ENCODE measurements around the gene ARL5C. TPM values are rescaled to one million over a fixed set of nuclear protein-coding genes. Genes with fewer than 3 reads are reported as not detected.

Gene ARL5C
- total and polyA plus RNA-seq, 4 experiments from 2014 or later = not detected

Other genes with a start within 250 kb of the ARL5C start
- not detected for gene FBXO47, start 198.8 kb downstream of the ARL5C start, total RNA-seq
- gene FBXO47, start 198.8 kb downstream of the ARL5C start, polyA plus RNA-seq = not detected
- gene PLXDC1, start 14.5 kb downstream of the ARL5C start, total RNA-seq = 10 to 100 TPM; 15.8 to 16.4 TPM
- gene PLXDC1, start 14.5 kb downstream of the ARL5C start, polyA plus RNA-seq = 1 to 10 TPM; 2.5 to 4.5 TPM
- 10 to 100 TPM; 22.2 to 25.7 TPM for gene CACNB1, start 31.5 kb upstream of the ARL5C start, total RNA-seq
- gene CACNB1, start 31.5 kb upstream of the ARL5C start, polyA plus RNA-seq = 1 to 10 TPM in 1 of 2 donors, under 1 TPM in 1; 0.20 to 2.0 TPM
- 1,000 to 10,000 TPM; 3,210 to 3,299 TPM for gene RPL19, start 34.1 kb upstream of the ARL5C start, total RNA-seq
- gene RPL19, start 34.1 kb upstream of the ARL5C start, polyA plus RNA-seq = 1,000 to 10,000 TPM; 2,224 to 3,294 TPM
- gene STAC2, start 59.8 kb upstream of the ARL5C start, total RNA-seq = not detected
- gene STAC2, start 59.8 kb upstream of the ARL5C start, polyA plus RNA-seq = not detected
- gene FBXL20, start 235.5 kb upstream of the ARL5C start, total RNA-seq = 10 to 100 TPM; 35.3 to 38.5 TPM
- 1 to 10 TPM; 1.5 to 4.1 TPM for gene FBXL20, start 235.5 kb upstream of the ARL5C start, polyA plus RNA-seq

Data from CD4-positive, alpha-beta memory T cell (primary cell).